Spleen (tissue), 7 donors: ENCODE data around the gene SNAPC2.

Experiments used
- CTCF ChIP-seq, 11 experiments: fragments of 200-600 bp in 7 of 11; fragments of 450-650 bp in 4 of 11; sonication (generic) in 4 of 11; IDR thresholded peaks in 8 of 11; conservative IDR thresholded peaks in 3 of 11; 1 replicate in 7 of 11; 2 replicates in 4 of 11; pipeline versions ENCODE4 v1.4.0 to v1.8.0; 2016 to 2021; ENCODE audit warnings: antibody characterized with exemption in 11 of 11, inconsistent platforms in 4 of 11, mild to moderate bottlenecking in 1 of 11
- POLR2A ChIP-seq, 3 donors: fragments of 450-650 bp; IDR thresholded peaks; one replicate each; pipeline ENCODE4 v1.5.1; 2017; ENCODE audit warnings: antibody characterized with exemption in 3 of 3, mild to moderate bottlenecking in 1 of 3
- POLR2AphosphoS5 ChIP-seq, 3 donors: sonication (generic); formaldehyde crosslinking; IDR thresholded peaks; one replicate each; pipeline ENCODE4 v1.5.1; 2017; ENCODE audit warnings: antibody characterized with exemption in 3 of 3
- donor health status: DM: no; HTN: no; CAD: no; lungs with moderate emphysema.
- donor health status: DM: no; HTN: no; CAD: no.
- donor health status: DM: no; HTN: no; CAD: no.

- TF ChIP-seq CTCF (IDR thresholded peaks at IDR 0.05 in 8 of 11, conservative IDR thresholded peaks at IDR 0.05 in 3 of 11) (no peak), POLR2A (IDR thresholded peaks at IDR 0.05) (no peak), POLR2AphosphoS5 (IDR thresholded peaks at IDR 0.05) (peak in 2 of 3 donors; percentile 31 to 65)
These were observed 7.6 kb downstream of the SNAPC2 start for GRCh38 chr19:7927605-7928333.
